Activated naive CD8-positive, alpha-beta T cell treated with anti-CD3 and anti-CD28 coated beads, Interleukin-2, amount 50 U/mL, for 16 hours (primary cell): Measurements from ENCODE around the gene VCX2.
"Not testable (repeated sequence)": the region's sequence is repeated elsewhere in the genome, so short reads cannot be mapped to it uniquely, and the experiment has no call there.

Experiments
- DNase-seq: peaks from one replicate; pipeline ENCODE4 v3.0.0-alpha.2; 2020; ENCODE audit warnings: low read depth, low spot score

VCX2 gene

DNA sequence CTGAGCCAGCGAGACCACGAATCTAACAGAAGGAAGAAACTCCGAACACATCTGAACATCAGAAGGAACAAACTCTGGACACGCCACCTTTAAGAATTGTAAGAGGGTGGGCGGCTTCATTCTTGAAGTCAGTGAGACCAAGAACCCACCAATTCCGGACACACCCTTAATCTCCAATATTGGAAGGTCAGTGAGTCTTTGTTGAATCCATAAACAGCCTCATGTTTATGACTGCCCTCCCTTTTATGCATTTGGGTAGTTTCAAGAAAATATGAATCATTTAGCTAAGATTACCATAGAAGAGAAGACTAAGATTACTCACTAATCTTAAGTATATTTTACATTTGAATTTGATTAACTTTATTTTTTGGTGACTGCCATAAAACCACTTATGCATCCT, 48.5 kb downstream of the VCX2 start:
- DNase-seq = no peak

DNA sequence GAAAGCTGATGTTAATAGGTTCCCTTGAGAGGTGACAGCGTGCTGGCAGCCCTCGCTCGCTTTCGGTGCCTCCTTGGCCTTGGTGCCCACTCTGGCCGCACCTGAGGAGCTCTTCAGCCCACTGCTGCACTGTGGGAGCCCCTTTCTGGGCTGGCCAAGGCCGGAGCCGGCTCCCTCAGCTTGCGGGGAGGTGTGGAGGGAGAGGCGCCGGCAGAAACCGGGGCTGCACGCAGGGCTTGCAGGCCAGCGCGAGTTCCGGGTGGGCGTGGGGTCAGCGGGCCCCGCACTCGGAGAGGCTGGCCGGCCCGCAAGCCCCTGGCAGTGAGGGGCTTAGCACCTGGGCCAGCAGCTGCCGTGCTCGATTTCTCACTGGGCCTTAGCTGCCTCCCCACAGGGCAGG, 49.7 kb downstream of the VCX2 start:
- not testable (repeated sequence) for DNase-seq
